K562 treated with DMSO at 1 percent for 4 hours (cell line): ENCODE data around the gene PTCD3. TPM values are rescaled to one million over a fixed set of nuclear protein-coding genes. Genes with fewer than 3 reads are reported as not detected.

Experiments
- total RNA-seq: library from RNA; unstranded; fragments of 300-600 nt; gene quantifications from 2 replicates; pipeline ENCODE4 v1.2.3, GENCODE V29; 2022; ENCODE audit not compliant: insufficient read depth

PTCD3 gene
- 18.4 and 21.7 TPM in 2 replicates for total RNA-seq

GRCh38 chr2:86105969-86106945 lies at the start of gene PTCD3:
Gene PTCD3 (plus strand): TSS chr2:86106235. CDS start chr2:86106248, 13 bp downstream.

GRCh38 chr2:86105252-86105968 lies 625 bp upstream of the PTCD3 start, which contains the start of gene POLR1A:
Gene POLR1A (minus strand): TSS chr2:86105886. CDS start chr2:86105776, 110 bp downstream.

Other genes starting within 250 kb of the PTCD3 start
- gene ST3GAL5, start 217.2 kb upstream of the PTCD3 start, total RNA-seq = 4.4 and 7.4 TPM in 2 replicates
- gene POLR1A, start 349 bp upstream of the PTCD3 start, total RNA-seq = 4.5 and 5.5 TPM in 2 replicates
- 73.4 and 103 TPM in 2 replicates for gene IMMT, start 89.2 kb downstream of the PTCD3 start, total RNA-seq
- 39.3 and 55.9 TPM in 2 replicates for gene MRPL35, start 93.2 kb downstream of the PTCD3 start, total RNA-seq
- 0.48 TPM in 1 of 2 replicates, not detected in the other for gene REEP1, start 231.4 kb downstream of the PTCD3 start, total RNA-seq